GM12878 (cell line): Measurements from ENCODE around the gene PRPSAP2. TPM values are rescaled to one million over a fixed set of nuclear protein-coding genes. Genes with fewer than 3 reads are reported as not detected.

ENCODE experiments used
- ATAC-seq: fragments of 200-7000 bp; cut with Tn5 transposase; 3 replicates; pipeline ENCODE4 v1.9.1; 2020; ENCODE audit warnings: mild to moderate bottlenecking, moderate library complexity
- BruUV-seq: library from RNA; stranded (reverse); fragments of 400-500 nt; replicated peaks from 2 replicates; lab custom pipeline; 2021; lab: Mats Ljungman, UMichigan
- CTCF ChIA-PET: fragments of 300-600 bp; sonication (Branson Sonifier 250); formaldehyde crosslinking; extraction: SDS; loops from one replicate; lab custom pipeline; 2021; ENCODE audit warnings: inconsistent platforms; lab: Yijun Ruan, JAX
- POLR2A ChIA-PET: fragments of 350-600 bp; formaldehyde crosslinking; extraction: SDS; loops from one replicate; lab custom pipeline; 2021; ENCODE audit warnings: inconsistent platforms; lab: Charles Lee
- RAD21 ChIA-PET: fragments of 300-600 bp; sonication (Branson Sonifier 250); formaldehyde crosslinking; loops from one replicate; lab custom pipeline; 2023; ENCODE audit warnings: antibody characterized with exemption; ENCODE audit not compliant: unreplicated experiment; lab: Charles Lee
- SMC1A ChIA-PET: fragments of 300-600 bp; sonication (Branson Sonifier 250); formaldehyde crosslinking; loops from one replicate; lab custom pipeline; 2023; ENCODE audit not compliant: unreplicated experiment, uncharacterized antibody; lab: Charles Lee
- DNase-seq: peaks from one replicate; pipeline ENCODE4 v3.0.0-alpha.2; 2011; ENCODE audit warnings: low read depth, low spot score
- FAIRE-seq: peaks from 3 replicates; lab custom pipeline; 2011; peaks lifted over from hg19 to GRCh38; lab: Jason Lieb, UNC
- H2AFZ ChIP-seq: 2 replicates; pipeline ENCODE4 v1.6.0; 2011; ENCODE audit warnings: low read depth, low read length, control low read depth; ENCODE audit not compliant: control insufficient read depth
- H3K27ac ChIP-seq: 2 replicates; pipeline ENCODE4 v1.5.1; 2011; ENCODE audit warnings: control low read depth; ENCODE audit not compliant: control insufficient read depth, insufficient read depth
- H3K27me3 ChIP-seq, 2 experiments: replicated peaks in 1 of 2; 2 replicates each; pipeline versions ENCODE4 v1.6.0 to v1.6.1; 2011; ENCODE audit warnings: low read length in 1 of 2; ENCODE audit not compliant: control insufficient read depth in 2 of 2, insufficient read depth in 2 of 2
- H3K36me3 ChIP-seq, 2 experiments: 2 replicates each; pipeline ENCODE4 v1.5.1; 2011; ENCODE audit warnings: low read length in 1 of 2; ENCODE audit not compliant: control insufficient read depth in 2 of 2, insufficient read depth in 2 of 2
- H3K4me1 ChIP-seq: 2 replicates; pipeline ENCODE4 v1.6.1; 2011; ENCODE audit warnings: mild to moderate bottlenecking, low read length, moderate library complexity, mixed read lengths; ENCODE audit not compliant: control insufficient read depth, insufficient read depth
- H3K4me2 ChIP-seq: 2 replicates; pipeline ENCODE4 v1.6.0; 2011; ENCODE audit warnings: control low read depth; ENCODE audit not compliant: control insufficient read depth, insufficient read depth
- H3K4me3 ChIP-seq: fragments of 200-600 bp; sonication (generic); 2 replicates; pipeline ENCODE4 v1.5.1; 2016
- H3K79me2 ChIP-seq: 2 replicates; pipeline ENCODE4 v1.6.0; 2011; ENCODE audit warnings: low read length; ENCODE audit not compliant: control insufficient read depth, insufficient read depth
- H3K9ac ChIP-seq: 2 replicates; pipeline ENCODE4 v1.8.0; 2011; ENCODE audit warnings: low read length, control low read depth, mixed read lengths; ENCODE audit not compliant: control insufficient read depth, insufficient read depth
- H3K9me3 ChIP-seq: replicated peaks from 3 replicates; pipeline ENCODE4 v1.5.1; 2011; ENCODE audit warnings: mild to moderate bottlenecking, low read length; ENCODE audit not compliant: control insufficient read depth, insufficient read depth
- H4K20me1 ChIP-seq: 2 replicates; pipeline ENCODE4 v1.6.0; 2011; ENCODE audit not compliant: control insufficient read depth, insufficient read depth
- ATF7 ChIP-seq: fragments of 450-650 bp; IDR thresholded peaks from 2 replicates; pipeline ENCODE4 v1.6.1; 2016; ENCODE audit warnings: low read depth, mild to moderate bottlenecking
- CREB1 ChIP-seq: IDR thresholded peaks from 2 replicates; pipeline ENCODE4 v1.6.1; 2012; ENCODE audit warnings: low read depth, mild to moderate bottlenecking, inconsistent platforms
- DPF2 ChIP-seq: fragments of 450-650 bp; IDR thresholded peaks from 2 replicates; pipeline ENCODE4 v1.6.1; 2017; ENCODE audit warnings: mild to moderate bottlenecking
- ETV6 ChIP-seq, 2 experiments: fragments of 450-650 bp in 1 of 2; IDR thresholded peaks in 1 of 2; conservative IDR thresholded peaks in 1 of 2; 2 replicates each; pipeline ENCODE4 v1.6.1; 2014; ENCODE audit warnings: antibody characterized with exemption in 1 of 2, borderline replicate concordance in 1 of 2, low read depth in 1 of 2, mild to moderate bottlenecking in 1 of 2, moderate library complexity in 1 of 2
- EZH2 ChIP-seq: IDR thresholded peaks from 2 replicates; pipeline ENCODE4 v1.6.1; 2012; ENCODE audit warnings: low read depth, mild to moderate bottlenecking, control low read depth, inconsistent platforms, low read length, borderline replicate concordance; ENCODE audit not compliant: control insufficient read depth
- JUND ChIP-seq: IDR thresholded peaks from 2 replicates; pipeline ENCODE4 v1.6.1; 2012; ENCODE audit warnings: low read depth, mild to moderate bottlenecking, low read length, improper control_type of control experiment, moderate library complexity
- MTA3 ChIP-seq: IDR thresholded peaks from 2 replicates; pipeline ENCODE4 v1.6.1; 2012; ENCODE audit warnings: low read length, inconsistent platforms, borderline replicate concordance
- NBN ChIP-seq: fragments of 450-650 bp; IDR thresholded peaks from 2 replicates; pipeline ENCODE4 v1.6.1; 2016
- SPI1 ChIP-seq: IDR thresholded peaks from 2 replicates; pipeline ENCODE4 v1.6.1; 2011; ENCODE audit warnings: low read depth, mild to moderate bottlenecking, low read length, moderate library complexity, borderline replicate concordance; ENCODE audit not compliant: insufficient read depth
- TCF12 ChIP-seq: IDR thresholded peaks from 2 replicates; pipeline ENCODE4 v1.6.1; 2011; ENCODE audit warnings: low read depth, mild to moderate bottlenecking, low read length
- ZNF622 ChIP-seq: fragments of 450-650 bp; IDR thresholded peaks from 2 replicates; pipeline ENCODE4 v1.6.1; 2017; ENCODE audit warnings: mild to moderate bottlenecking, inconsistent platforms
- WGBS: methylation state at CpG from one replicate; pipeline ENCODE4 v1.1.6; 2016; ENCODE audit warnings: low lambda C conversion rate; ENCODE audit not compliant: insufficient replicate concordance, insufficient coverage; ENCODE audit errors: missing lambda C conversion rate; 5-methylcytosine and 5-hydroxymethylcytosine counted together
- in situ Hi-C: fragments of 300-500 bp; cut with MboI; formaldehyde crosslinking; loops from 9 replicates; pipeline ENCODE4 v1.14.3; 2018; ENCODE audit warnings: mixed read lengths
- intact Hi-C: fragments of 100-400 bp; cut with micrococcal nuclease; formaldehyde crosslinking; loops from one replicate; pipeline ENCODE4 v1.14.2; 2022; ENCODE audit not compliant: unreplicated experiment
- polyA plus RNA-seq, 11 experiments: library from polyadenylated mRNA; depleted of rRNA in 4 of 11; unstranded in 6 of 11; stranded (reverse) in 5 of 11; fragments of >200 nt; fragmentation: Nextera tagmentation in 4 of 11; fragmentation: Illumina TruSeq in 1 of 11; extraction: Ambion mirVana in 4 of 11; extraction: Trizol in 1 of 11; gene quantifications; 1 replicate in 1 of 11; 2 replicates in 10 of 11; pipeline versions ENCODE4 v1.2.1 to v1.2.3, GENCODE V29; 2011 to 2016; ENCODE audit warnings: inconsistent platforms in 2 of 11, missing spikeins in 2 of 11, low read depth in 1 of 11
- total RNA-seq, 4 experiments: library from RNA; depleted of rRNA in 3 of 4; stranded (reverse); fragments of >200 nt in 3 of 4; fragmentation: Illumina TruSeq in 1 of 4; extraction: Trizol in 1 of 4; gene quantifications; 2 replicates each; pipeline versions ENCODE4 v1.2.1 to v1.2.3, GENCODE V29; 2013 to 2021
- TF ChIP-seq, protein P1 (sequence below): fragments of 450-650 bp; formaldehyde crosslinking; IDR thresholded peaks from 2 replicates; pipeline ENCODE4 v1.4.0; 2020; ENCODE audit warnings: mild to moderate bottlenecking, moderate library complexity
- TF ChIP-seq, protein P2 (sequence below): fragments of 450-650 bp; IDR thresholded peaks from 2 replicates; pipeline ENCODE4 v1.6.1; 2018; ENCODE audit warnings: borderline replicate concordance, mild to moderate bottlenecking; ENCODE audit not compliant: partially characterized antibody
- TF ChIP-seq, protein P3 (sequence below): fragments of 150-350 bp; IDR thresholded peaks from 2 replicates; pipeline ENCODE4 v1.6.1; 2014; ENCODE audit warnings: mild to moderate bottlenecking, low read depth, low read length

Gene PRPSAP2
- total and polyA plus RNA-seq, 10 of the 15 experiments (the other 5 are each of a cell fraction or from before 2014, with no cell fraction given): 33.2 to 102 (median 83.8) TPM

DNA sequence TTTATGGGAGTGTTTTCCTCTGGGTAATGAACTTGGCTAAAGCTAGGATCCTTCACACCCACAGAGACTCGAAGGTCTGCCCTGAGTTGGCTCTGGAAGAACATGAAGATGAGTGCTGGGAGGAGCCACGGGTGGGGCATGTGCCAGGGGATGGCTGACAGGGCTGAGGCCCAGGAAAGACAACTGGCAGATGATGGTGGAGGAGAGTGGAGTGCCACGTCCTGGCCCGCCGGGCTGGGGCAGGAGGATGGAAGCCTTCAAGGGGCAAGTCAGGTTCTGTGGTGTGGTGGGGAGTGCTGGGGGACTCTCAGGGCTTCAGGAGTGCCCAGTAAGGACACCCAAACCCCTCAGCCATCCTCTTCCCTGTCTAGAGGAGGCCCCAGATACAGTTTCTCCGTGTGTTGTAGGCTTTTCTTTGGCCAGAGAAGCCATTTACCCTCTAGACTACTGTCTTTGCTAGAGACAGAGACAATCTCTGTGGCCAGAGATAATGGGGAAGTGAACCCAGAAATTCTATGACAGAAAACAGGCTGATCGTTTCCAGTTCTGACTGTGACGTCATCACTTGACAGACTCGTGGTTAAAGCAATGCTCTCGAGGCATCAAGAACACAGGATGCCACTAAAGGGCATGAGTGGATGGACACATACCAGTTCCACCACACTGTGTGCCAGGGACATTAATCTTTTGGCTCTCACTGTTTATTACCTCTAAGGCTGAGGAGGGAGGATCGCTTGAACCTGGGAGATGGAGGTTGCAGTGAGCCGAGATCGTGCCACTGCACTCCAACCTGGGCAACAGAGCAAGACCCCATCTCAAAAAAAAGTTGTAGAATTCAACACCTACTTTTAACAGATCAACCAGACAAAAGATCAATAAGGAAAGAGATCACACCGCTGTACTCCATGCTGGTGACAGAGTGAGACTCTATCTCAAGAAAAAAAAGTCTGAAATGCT lies 75.4 kb downstream of the PRPSAP2 start:
- ChIA-PET POLR2A (interaction anchor here (1.1 to 1.2 kb wide), 2 partner anchors 9 to 74 kb away, joined by 3 read pairs; no protein-coding TSS in a partner anchor), SMC1A (interaction anchor here (1.2 kb wide), 1 partner anchor 16 kb away, joined by 4 read pairs; no protein-coding TSS in a partner anchor), CTCF (interaction anchor here (1.0 to 1.6 kb wide), 3 partner anchors 23 to 28 kb away, joined by 5 read pairs; no protein-coding TSS in a partner anchor), RAD21 (interaction anchor here (1.4 kb wide), 1 partner anchor 8 kb away, joined by 3 read pairs; no protein-coding TSS in a partner anchor)
- BruUV-seq: no TSS peak
- ATAC-seq (peak; percentile 80), DNase-seq (no peak), FAIRE-seq (no peak)
- H3K79me2 ChIP-seq: no peaks in the 10 kb centered on the region
- no peak overlapping the region for H3K27ac ChIP-seq
- H4K20me1 ChIP-seq: no peaks in the 10 kb centered on the region
- H3K4me1 ChIP-seq: peaks cover 10% of the 10 kb centered on the region
- no peaks in the 10 kb centered on the region for H3K27me3 ChIP-seq
- no peak overlapping the region for H2AFZ ChIP-seq
- intact Hi-C loops (no loop called here), in situ Hi-C loops (no loop called here)
- 69% methylated on average over 14 of the region's 14 CpGs for WGBS
- no peak overlapping the region for H3K9ac ChIP-seq
- H3K9me3 ChIP-seq: no peaks in the 10 kb centered on the region
- no peak overlapping the region for H3K4me3 ChIP-seq
- H3K36me3 ChIP-seq: peaks cover 12 to 19% of the 10 kb centered on the region in 2 experiments
- no peak overlapping the region for H3K4me2 ChIP-seq
- TF ChIP-seq EZH2: no peak
- TF ChIP-seq TCF12: no peak
- TF ChIP-seq, protein P1, sequence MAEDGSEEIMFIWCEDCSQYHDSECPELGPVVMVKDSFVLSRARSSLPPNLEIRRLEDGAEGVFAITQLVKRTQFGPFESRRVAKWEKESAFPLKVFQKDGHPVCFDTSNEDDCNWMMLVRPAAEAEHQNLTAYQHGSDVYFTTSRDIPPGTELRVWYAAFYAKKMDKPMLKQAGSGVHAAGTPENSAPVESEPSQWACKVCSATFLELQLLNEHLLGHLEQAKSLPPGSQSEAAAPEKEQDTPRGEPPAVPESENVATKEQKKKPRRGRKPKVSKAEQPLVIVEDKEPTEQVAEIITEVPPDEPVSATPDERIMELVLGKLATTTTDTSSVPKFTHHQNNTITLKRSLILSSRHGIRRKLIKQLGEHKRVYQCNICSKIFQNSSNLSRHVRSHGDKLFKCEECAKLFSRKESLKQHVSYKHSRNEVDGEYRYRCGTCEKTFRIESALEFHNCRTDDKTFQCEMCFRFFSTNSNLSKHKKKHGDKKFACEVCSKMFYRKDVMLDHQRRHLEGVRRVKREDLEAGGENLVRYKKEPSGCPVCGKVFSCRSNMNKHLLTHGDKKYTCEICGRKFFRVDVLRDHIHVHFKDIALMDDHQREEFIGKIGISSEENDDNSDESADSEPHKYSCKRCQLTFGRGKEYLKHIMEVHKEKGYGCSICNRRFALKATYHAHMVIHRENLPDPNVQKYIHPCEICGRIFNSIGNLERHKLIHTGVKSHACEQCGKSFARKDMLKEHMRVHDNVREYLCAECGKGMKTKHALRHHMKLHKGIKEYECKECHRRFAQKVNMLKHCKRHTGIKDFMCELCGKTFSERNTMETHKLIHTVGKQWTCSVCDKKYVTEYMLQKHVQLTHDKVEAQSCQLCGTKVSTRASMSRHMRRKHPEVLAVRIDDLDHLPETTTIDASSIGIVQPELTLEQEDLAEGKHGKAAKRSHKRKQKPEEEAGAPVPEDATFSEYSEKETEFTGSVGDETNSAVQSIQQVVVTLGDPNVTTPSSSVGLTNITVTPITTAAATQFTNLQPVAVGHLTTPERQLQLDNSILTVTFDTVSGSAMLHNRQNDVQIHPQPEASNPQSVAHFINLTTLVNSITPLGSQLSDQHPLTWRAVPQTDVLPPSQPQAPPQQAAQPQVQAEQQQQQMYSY (CRISPR knock-in tag): no peak
- no peak for TF ChIP-seq DPF2
- peak; percentile 59; the same call in 1 of the 2 replicates for TF ChIP-seq SPI1
- TF ChIP-seq ZNF622: no peak
- peak; percentile 64; the same call in 1 of the 2 replicates for TF ChIP-seq CREB1
- 0 out of 4 replicates have a peak, but pooled peaks of 1 of the 2 experiments have one; percentile 19 for TF ChIP-seq ETV6 (conservative IDR thresholded peaks at IDR 0.05 in 1 of 2, IDR thresholded peaks at IDR 0.05 in 1 of 2; ENCODE audit: borderline replicate concordance in 1 of 2, low read depth in 1 of 2)
- no peak for TF ChIP-seq JUND
- TF ChIP-seq, protein P2, sequence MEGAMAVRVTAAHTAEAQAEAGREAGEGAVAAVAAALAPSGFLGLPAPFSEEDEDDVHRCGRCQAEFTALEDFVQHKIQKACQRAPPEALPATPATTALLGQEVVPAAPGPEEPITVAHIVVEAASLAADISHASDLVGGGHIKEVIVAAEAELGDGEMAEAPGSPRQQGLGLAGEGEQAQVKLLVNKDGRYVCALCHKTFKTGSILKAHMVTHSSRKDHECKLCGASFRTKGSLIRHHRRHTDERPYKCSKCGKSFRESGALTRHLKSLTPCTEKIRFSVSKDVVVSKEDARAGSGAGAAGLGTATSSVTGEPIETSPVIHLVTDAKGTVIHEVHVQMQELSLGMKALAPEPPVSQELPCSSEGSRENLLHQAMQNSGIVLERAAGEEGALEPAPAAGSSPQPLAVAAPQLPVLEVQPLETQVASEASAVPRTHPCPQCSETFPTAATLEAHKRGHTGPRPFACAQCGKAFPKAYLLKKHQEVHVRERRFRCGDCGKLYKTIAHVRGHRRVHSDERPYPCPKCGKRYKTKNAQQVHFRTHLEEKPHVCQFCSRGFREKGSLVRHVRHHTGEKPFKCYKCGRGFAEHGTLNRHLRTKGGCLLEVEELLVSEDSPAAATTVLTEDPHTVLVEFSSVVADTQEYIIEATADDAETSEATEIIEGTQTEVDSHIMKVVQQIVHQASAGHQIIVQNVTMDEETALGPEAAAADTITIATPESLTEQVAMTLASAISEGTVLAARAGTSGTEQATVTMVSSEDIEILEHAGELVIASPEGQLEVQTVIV: no peak
- TF ChIP-seq, protein P3, sequence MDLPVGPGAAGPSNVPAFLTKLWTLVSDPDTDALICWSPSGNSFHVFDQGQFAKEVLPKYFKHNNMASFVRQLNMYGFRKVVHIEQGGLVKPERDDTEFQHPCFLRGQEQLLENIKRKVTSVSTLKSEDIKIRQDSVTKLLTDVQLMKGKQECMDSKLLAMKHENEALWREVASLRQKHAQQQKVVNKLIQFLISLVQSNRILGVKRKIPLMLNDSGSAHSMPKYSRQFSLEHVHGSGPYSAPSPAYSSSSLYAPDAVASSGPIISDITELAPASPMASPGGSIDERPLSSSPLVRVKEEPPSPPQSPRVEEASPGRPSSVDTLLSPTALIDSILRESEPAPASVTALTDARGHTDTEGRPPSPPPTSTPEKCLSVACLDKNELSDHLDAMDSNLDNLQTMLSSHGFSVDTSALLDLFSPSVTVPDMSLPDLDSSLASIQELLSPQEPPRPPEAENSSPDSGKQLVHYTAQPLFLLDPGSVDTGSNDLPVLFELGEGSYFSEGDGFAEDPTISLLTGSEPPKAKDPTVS: no peak
- 0 out of 2 replicates have a peak, but pooled peaks have one; percentile 31 for TF ChIP-seq NBN
- TF ChIP-seq ATF7: peak; percentile 90
- TF ChIP-seq MTA3: 0 out of 2 replicates have a peak, but pooled peaks have one; percentile 33
